ENCODE results near the gene RPS16. TPM values are rescaled to one million over a fixed set of nuclear protein-coding genes. Genes with fewer than 3 reads are reported as not detected.

RPS16 gene
- total and polyA plus RNA-seq, 2 of the 13 experiments (the other 11 are each of a cell fraction or from before 2014, with no cell fraction given) = 488 to 2,583 TPM

DNA sequence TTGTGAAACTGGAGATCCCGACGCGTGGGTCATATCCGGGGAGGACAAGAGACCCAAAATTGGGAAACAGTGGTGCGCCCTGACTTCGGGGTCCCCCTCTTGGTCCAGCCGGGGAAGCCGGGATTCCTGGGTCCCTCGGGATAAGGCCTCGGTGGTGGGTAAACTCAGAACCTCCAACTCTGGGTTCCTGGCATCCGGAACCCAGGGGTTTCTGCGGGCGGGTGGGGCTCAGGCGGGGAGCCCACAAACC, 28.4 kb downstream of the RPS16 start:
- Histone ChIP-seq H3K27ac (ENCODE audit: extremely low read length, insufficient read depth, low read length) (peak overlapping the region; percentile 86), H3K27me3 (ENCODE audit: control insufficient read depth in 1 of 2, insufficient read depth in 2 of 2, low read length in 2 of 2) (no peaks in the 10 kb centered on the region; a peak in 1 of 5 replicates), H3K4me2 (ENCODE audit: low read depth, low read length) (peak overlapping the region; percentile 87), H3K36me3 (replicated peaks in 1 of 2; ENCODE audit: control insufficient read depth in 1 of 2, insufficient read depth in 2 of 2, low read length in 2 of 2) (peaks cover 0 to 3% of the 10 kb centered on the region in 2 experiments; a peak in 1 of 5 replicates), H2AFZ (ENCODE audit: low read length) (no peak overlapping the region), H4K20me1 (ENCODE audit: insufficient read depth, low read length) (peaks cover 20% of the 10 kb centered on the region; the same call in 1 of the 2 replicates), H3K79me2 (ENCODE audit: insufficient read depth, low read length) (peaks cover 32% of the 10 kb centered on the region), H3K4me1 (ENCODE audit: insufficient read depth, low read length) (peaks cover 51% of the 10 kb centered on the region), H3K4me3 (replicated peaks in 1 of 3; ENCODE audit: insufficient read depth in 1 of 3, low read depth in 2 of 3, low read length in 3 of 3) (peak overlapping the region; percentile 97 to 98 (median 97)), H3K9ac (ENCODE audit: insufficient read depth, low read depth, low read length) (peak overlapping the region; percentile 92), H3K9me3 (ENCODE audit: low read length) (no peaks in the 10 kb centered on the region)
- intact Hi-C loops (cut with micrococcal nuclease; ENCODE audit: unreplicated experiment) (no loop called here), in situ Hi-C loops (cut with HindIII; ENCODE audit: extremely low pct_ligation_motif_present, low pct_unique_long_range_greater_than_20kb) (no loop called here)
- 2% methylated on average over 10 of the region's 14 CpGs for WGBS (ENCODE audit: low lambda C conversion rate)
- ChIA-PET POLR2A (interaction anchor here (2.1 to 5.8 kb wide), 4 partner anchors 9 to 29 kb away, joined by 8 to 117 read pairs (median 29); partner anchors contain the start of genes MED29, PAF1 and RPS16), CTCF (ENCODE audit: low intra/inter-chr PET ratio, low total read pairs) (no interaction called here)
- FAIRE-seq = no peak
- no TSS peak for BruUV-seq (replicated peaks)
- DNase-seq (ENCODE audit: low spot score) = no peak
- no peak for ATAC-seq
- TF ChIP-seq EHMT2 (IDR thresholded peaks at IDR 0.05; ENCODE audit: borderline replicate concordance, low read depth, low read length) = no peak
- no peak for TF ChIP-seq KLF11 (CRISPR knock-in tag; IDR thresholded peaks at IDR 0.05)
- TF ChIP-seq SAFB2 (CRISPR knock-in tag; IDR thresholded peaks at IDR 0.05; ENCODE audit: borderline replicate concordance, low read depth) = no peak
- TF ChIP-seq ZNF275 (CRISPR knock-in tag; IDR thresholded peaks at IDR 0.05; ENCODE audit: borderline replicate concordance) = 0 out of 2 replicates have a peak, but pooled peaks have one; percentile 4
- TF ChIP-seq SNAPC4 (CRISPR knock-in tag; IDR thresholded peaks at IDR 0.05) = 0 out of 2 replicates have a peak, but pooled peaks have one; percentile 17
- no peak for TF ChIP-seq NFIB (CRISPR knock-in tag; IDR thresholded peaks at IDR 0.05; ENCODE audit: borderline replicate concordance)
- TF ChIP-seq NR2F2 (IDR thresholded peaks at IDR 0.05; ENCODE audit: borderline replicate concordance, low read depth) = no peak
- no peak for TF ChIP-seq HIVEP1 (CRISPR knock-in tag; IDR thresholded peaks at IDR 0.05)
- TF ChIP-seq, protein P1, sequence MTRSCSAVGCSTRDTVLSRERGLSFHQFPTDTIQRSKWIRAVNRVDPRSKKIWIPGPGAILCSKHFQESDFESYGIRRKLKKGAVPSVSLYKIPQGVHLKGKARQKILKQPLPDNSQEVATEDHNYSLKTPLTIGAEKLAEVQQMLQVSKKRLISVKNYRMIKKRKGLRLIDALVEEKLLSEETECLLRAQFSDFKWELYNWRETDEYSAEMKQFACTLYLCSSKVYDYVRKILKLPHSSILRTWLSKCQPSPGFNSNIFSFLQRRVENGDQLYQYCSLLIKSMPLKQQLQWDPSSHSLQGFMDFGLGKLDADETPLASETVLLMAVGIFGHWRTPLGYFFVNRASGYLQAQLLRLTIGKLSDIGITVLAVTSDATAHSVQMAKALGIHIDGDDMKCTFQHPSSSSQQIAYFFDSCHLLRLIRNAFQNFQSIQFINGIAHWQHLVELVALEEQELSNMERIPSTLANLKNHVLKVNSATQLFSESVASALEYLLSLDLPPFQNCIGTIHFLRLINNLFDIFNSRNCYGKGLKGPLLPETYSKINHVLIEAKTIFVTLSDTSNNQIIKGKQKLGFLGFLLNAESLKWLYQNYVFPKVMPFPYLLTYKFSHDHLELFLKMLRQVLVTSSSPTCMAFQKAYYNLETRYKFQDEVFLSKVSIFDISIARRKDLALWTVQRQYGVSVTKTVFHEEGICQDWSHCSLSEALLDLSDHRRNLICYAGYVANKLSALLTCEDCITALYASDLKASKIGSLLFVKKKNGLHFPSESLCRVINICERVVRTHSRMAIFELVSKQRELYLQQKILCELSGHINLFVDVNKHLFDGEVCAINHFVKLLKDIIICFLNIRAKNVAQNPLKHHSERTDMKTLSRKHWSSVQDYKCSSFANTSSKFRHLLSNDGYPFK (CRISPR knock-in tag; IDR thresholded peaks at IDR 0.05; ENCODE audit: borderline replicate concordance) = no peak
- TF ChIP-seq ZNF367 (CRISPR knock-in tag; IDR thresholded peaks at IDR 0.05; ENCODE audit: borderline replicate concordance) = no peak
- no peak for TF ChIP-seq ZNF136 (CRISPR knock-in tag; IDR thresholded peaks at IDR 0.05; ENCODE audit: low read depth)
- TF ChIP-seq, protein P2, sequence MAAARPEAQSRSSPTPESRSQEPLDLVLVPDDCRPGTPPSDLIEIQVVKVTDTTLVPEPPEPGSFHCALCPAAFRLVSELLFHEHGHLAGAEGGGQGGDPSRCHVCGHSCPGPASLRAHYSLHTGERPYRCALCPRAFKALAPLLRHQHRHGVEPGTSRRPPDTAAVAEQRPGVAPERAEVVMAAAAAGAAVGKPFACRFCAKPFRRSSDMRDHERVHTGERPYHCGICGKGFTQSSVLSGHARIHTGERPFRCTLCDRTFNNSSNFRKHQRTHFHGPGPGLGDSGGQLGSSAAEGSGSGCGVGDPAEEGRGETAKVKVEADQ (CRISPR knock-in tag; IDR thresholded peaks at IDR 0.05; ENCODE audit: borderline replicate concordance) = 0 out of 2 replicates have a peak, but pooled peaks have one; percentile 11
- no peak for TF ChIP-seq TCF12 (IDR thresholded peaks at IDR 0.05)
- no peak for TF ChIP-seq TCF12 (CRISPR knock-in tag; IDR thresholded peaks at IDR 0.05)
- no peak for TF ChIP-seq MAFK (conservative IDR thresholded peaks at IDR 0.05 in 1 of 2, IDR thresholded peaks at IDR 0.05 in 1 of 2; ENCODE audit: low read length in 2 of 2)

Data from HepG2 (cell line).